ENCODE results near the gene SLC22A7. TPM values are rescaled to one million over a fixed set of nuclear protein-coding genes. Genes with fewer than 3 reads are reported as not detected.

SLC22A7 gene
- total and polyA plus RNA-seq, 2 of the 8 experiments (the other 6 are each of a cell fraction or from before 2014, with no cell fraction given): not detected

DNA sequence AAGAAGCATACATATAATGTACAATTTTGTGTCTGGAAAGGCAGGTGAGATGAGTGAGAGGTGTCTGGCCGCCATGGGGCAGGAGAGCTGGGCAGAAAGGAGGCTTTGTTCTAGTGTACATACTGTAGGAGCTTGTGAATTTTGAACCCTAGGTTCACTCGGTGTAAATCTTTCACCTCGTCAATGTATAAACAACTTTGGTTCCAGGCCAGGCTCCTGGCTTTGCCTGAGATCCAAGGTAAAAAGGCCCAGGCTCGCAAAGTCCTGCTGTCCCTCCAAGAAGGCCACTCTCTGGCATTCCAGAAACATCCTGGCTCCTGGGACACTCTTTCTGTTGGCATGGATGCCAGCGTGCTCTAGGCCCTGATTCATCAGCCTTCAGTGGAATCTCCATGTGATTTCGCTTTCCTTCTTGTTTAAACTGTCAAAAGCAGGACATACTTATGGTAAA, 7.1 kb upstream of the SLC22A7 start:
- H3K79me2 ChIP-seq (ENCODE audit: control insufficient read depth in 1 of 2, insufficient read depth in 2 of 2, low read length in 2 of 2): no peaks in the 10 kb centered on the region
- no peak overlapping the region for H3K9ac ChIP-seq (replicated peaks in 1 of 4; ENCODE audit: extremely low read depth in 1 of 4, low read depth in 3 of 4, low read length in 3 of 4)
- peaks cover 0 to 9% (median 5%) of the 10 kb centered on the region in 4 experiments; a peak in 5 of 7 replicates for H3K27me3 ChIP-seq (replicated peaks in 1 of 4; ENCODE audit: control insufficient read depth in 3 of 4, extremely low read depth in 1 of 4, insufficient read depth in 3 of 4, low read length in 3 of 4)
- H3K4me3 ChIP-seq (ENCODE audit: extremely low read depth in 1 of 4, insufficient read depth in 2 of 4, low read depth in 3 of 4, low read length in 4 of 4): no peak overlapping the region
- no peak overlapping the region for H2BK15ac ChIP-seq (ENCODE audit: low read length)
- no peak overlapping the region for H3K18ac ChIP-seq (ENCODE audit: extremely low read depth, low read length)
- no peaks in the 10 kb centered on the region for H3K79me1 ChIP-seq (ENCODE audit: low read depth, low read length)
- H2BK20ac ChIP-seq (ENCODE audit: low read length): no peak overlapping the region
- no peak overlapping the region for H3K27ac ChIP-seq (ENCODE audit: low read depth, low read length)
- no peak overlapping the region for H3K4me2 ChIP-seq (ENCODE audit: insufficient read depth in 1 of 2, low read depth in 2 of 2, low read length in 2 of 2)
- no peak overlapping the region for H4K91ac ChIP-seq (replicated peaks; ENCODE audit: insufficient read length, low read length)
- WGBS, 2 experiments (ENCODE audit: extremely low coverage in 1 of 2, insufficient coverage in 1 of 2, insufficient read length in 1 of 2, insufficient replicate concordance in 2 of 2, low coverage in 1 of 2, low lambda C conversion rate in 2 of 2, missing lambda C conversion rate in 1 of 2): 85% methylated on average over 6 of the region's 6 CpGs; no CpG with 5 or more reads in 1 of the 2 experiments
- no peak overlapping the region for H4K5ac ChIP-seq (ENCODE audit: insufficient read length, low read depth, low read length)
- no peak for FAIRE-seq
- H3K4ac ChIP-seq (replicated peaks; ENCODE audit: insufficient read length, low read depth, low read length): no peak overlapping the region
- H3K4me1 ChIP-seq (replicated peaks in 1 of 4; ENCODE audit: control insufficient read depth in 3 of 4, insufficient read depth in 4 of 4, low read length in 3 of 4): peaks cover 0 to 8% (median 6%) of the 10 kb centered on the region in 4 experiments; a peak in 4 of 7 replicates
- no peak overlapping the region for H2BK12ac ChIP-seq (ENCODE audit: low read depth, low read length)
- no peak overlapping the region for H2BK5ac ChIP-seq (ENCODE audit: low read depth, low read length)
- peaks cover 0 to 8% of the 10 kb centered on the region in 2 experiments for H4K20me1 ChIP-seq (replicated peaks in 1 of 2; ENCODE audit: control insufficient read depth in 1 of 2, insufficient read depth in 2 of 2, low read length in 2 of 2)
- ChIA-PET POLR2A (ENCODE audit: partially characterized antibody) (interaction anchor here (1.1 kb wide), 1 partner anchor 15 kb away, joined by 3 read pairs; no protein-coding TSS in a partner anchor), CTCF (ENCODE audit: partially characterized antibody) (interaction anchor here (0.6 kb wide), 3 partner anchors 11 to 179 kb away, joined by 3 read pairs; no protein-coding TSS in a partner anchor)
- H2AK5ac ChIP-seq (ENCODE audit: low read depth, low read length): no peak overlapping the region
- H3K56ac ChIP-seq (replicated peaks; ENCODE audit: insufficient read length, low read depth, low read length): no peak overlapping the region
- H3K9me3 ChIP-seq (ENCODE audit: insufficient read depth in 2 of 2, low read depth in 1 of 2, low read length in 1 of 2): no peaks in the 10 kb centered on the region
- H3K23me2 ChIP-seq (ENCODE audit: low read depth, low read length): peaks cover 12% of the 10 kb centered on the region; the same call in 1 of the 2 replicates
- no peak overlapping the region for H3K14ac ChIP-seq (ENCODE audit: insufficient read length)
- no peak overlapping the region for H2BK120ac ChIP-seq (replicated peaks; ENCODE audit: low read depth, low read length)
- no peak overlapping the region for H4K8ac ChIP-seq (ENCODE audit: extremely low read depth, insufficient read depth, low read length)
- no peaks in the 10 kb centered on the region; a peak in 1 of 8 replicates for H3K36me3 ChIP-seq (ENCODE audit: control insufficient read depth in 2 of 4, insufficient read depth in 4 of 4, low read length in 3 of 4)
- no peak overlapping the region for H3K23ac ChIP-seq (ENCODE audit: insufficient read length)
- H2AFZ ChIP-seq (ENCODE audit: low read length): no peak overlapping the region
- DNase-seq (ENCODE audit: low read depth in 1 of 2, low spot score in 2 of 2): no peak
- TF ChIP-seq, protein P1, sequence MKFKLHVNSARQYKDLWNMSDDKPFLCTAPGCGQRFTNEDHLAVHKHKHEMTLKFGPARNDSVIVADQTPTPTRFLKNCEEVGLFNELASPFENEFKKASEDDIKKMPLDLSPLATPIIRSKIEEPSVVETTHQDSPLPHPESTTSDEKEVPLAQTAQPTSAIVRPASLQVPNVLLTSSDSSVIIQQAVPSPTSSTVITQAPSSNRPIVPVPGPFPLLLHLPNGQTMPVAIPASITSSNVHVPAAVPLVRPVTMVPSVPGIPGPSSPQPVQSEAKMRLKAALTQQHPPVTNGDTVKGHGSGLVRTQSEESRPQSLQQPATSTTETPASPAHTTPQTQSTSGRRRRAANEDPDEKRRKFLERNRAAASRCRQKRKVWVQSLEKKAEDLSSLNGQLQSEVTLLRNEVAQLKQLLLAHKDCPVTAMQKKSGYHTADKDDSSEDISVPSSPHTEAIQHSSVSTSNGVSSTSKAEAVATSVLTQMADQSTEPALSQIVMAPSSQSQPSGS (IDR thresholded peaks at IDR 0.05; ENCODE audit: low read length): no peak
- TF ChIP-seq YY1 (IDR thresholded peaks at IDR 0.05; ENCODE audit: low read depth, low read length) (no peak), CEBPB (IDR thresholded peaks at IDR 0.05; ENCODE audit: low read depth, low read length) (no peak), JUND (IDR thresholded peaks at IDR 0.05; ENCODE audit: low read length) (no peak), POLR2AphosphoS5 (IDR thresholded peaks at IDR 0.05; ENCODE audit: low read depth, low read length) (no peak), EZH2 (IDR thresholded peaks at IDR 0.05; ENCODE audit: low read depth, low read length, severe bottlenecking) (no peak), KDM4A (IDR thresholded peaks at IDR 0.05; ENCODE audit: low read depth, low read length, severe bottlenecking) (no peak), ATF3 (IDR thresholded peaks at IDR 0.05; ENCODE audit: insufficient read depth, low read depth, low read length) (no peak), CTBP2 (IDR thresholded peaks at IDR 0.05; ENCODE audit: borderline replicate concordance, insufficient read depth, insufficient read length, low read length) (no peak), SIRT6 (IDR thresholded peaks at IDR 0.05; ENCODE audit: low read length) (no peak), JUN (IDR thresholded peaks at IDR 0.05; ENCODE audit: low read depth, low read length) (no peak), RXRA (IDR thresholded peaks at IDR 0.05; ENCODE audit: insufficient read depth, low read depth, low read length) (no peak)
